ENCODE measurements around the gene SEMA3F.

GRCh38 chr3:50136714-50137405, 18.3 kb upstream of the SEMA3F start:
- TF ChIP-seq POLR2A (IDR thresholded peaks at IDR 0.05) = no peak
- no peak for TF ChIP-seq CTCF (IDR thresholded peaks at IDR 0.05)
- TF ChIP-seq EP300 (IDR thresholded peaks at IDR 0.05) = no peak

Data from ovary (tissue), 3 donors.